Fibroblast of mammary gland (primary cell): Measurements from ENCODE around the gene TPSB2.
"Not testable (repeated sequence)": the region's sequence is repeated elsewhere in the genome, so short reads cannot be mapped to it uniquely, and the experiment has no call there.

Experiments
- DNase-seq: peaks from one replicate; pipeline ENCODE4 v3.0.0-alpha.2; 2010; ENCODE audit warnings: low read depth
- H3K4me3 ChIP-seq: 2 replicates; pipeline ENCODE4 v1.5.1; 2011; ENCODE audit warnings: low read depth, mild to moderate bottlenecking, low read length, moderate library complexity; ENCODE audit not compliant: control insufficient read depth
- TF ChIP-seq, protein P1 (sequence below): conservative IDR thresholded peaks from 2 replicates; pipeline ENCODE4 v1.5.1; 2011; ENCODE audit warnings: low read depth, low read length, inconsistent platforms; ENCODE audit not compliant: control insufficient read depth, insufficient read depth

Gene TPSB2

GRCh38 chr16:1275791-1276579 is 46.0 kb upstream of the TPSB2 start:
- H3K4me3 ChIP-seq, result no peak overlapping the region
- TF ChIP-seq, protein P1, sequence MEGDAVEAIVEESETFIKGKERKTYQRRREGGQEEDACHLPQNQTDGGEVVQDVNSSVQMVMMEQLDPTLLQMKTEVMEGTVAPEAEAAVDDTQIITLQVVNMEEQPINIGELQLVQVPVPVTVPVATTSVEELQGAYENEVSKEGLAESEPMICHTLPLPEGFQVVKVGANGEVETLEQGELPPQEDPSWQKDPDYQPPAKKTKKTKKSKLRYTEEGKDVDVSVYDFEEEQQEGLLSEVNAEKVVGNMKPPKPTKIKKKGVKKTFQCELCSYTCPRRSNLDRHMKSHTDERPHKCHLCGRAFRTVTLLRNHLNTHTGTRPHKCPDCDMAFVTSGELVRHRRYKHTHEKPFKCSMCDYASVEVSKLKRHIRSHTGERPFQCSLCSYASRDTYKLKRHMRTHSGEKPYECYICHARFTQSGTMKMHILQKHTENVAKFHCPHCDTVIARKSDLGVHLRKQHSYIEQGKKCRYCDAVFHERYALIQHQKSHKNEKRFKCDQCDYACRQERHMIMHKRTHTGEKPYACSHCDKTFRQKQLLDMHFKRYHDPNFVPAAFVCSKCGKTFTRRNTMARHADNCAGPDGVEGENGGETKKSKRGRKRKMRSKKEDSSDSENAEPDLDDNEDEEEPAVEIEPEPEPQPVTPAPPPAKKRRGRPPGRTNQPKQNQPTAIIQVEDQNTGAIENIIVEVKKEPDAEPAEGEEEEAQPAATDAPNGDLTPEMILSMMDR, result no peak
- no peak for DNase-seq

- TF ChIP-seq, protein P1, result no peak
- H3K4me3 ChIP-seq, result no peak overlapping the region
- DNase-seq, result no peak
These were observed 44.8 kb upstream of the TPSB2 start for GRCh38 chr16:1274767-1275166.

DNA sequence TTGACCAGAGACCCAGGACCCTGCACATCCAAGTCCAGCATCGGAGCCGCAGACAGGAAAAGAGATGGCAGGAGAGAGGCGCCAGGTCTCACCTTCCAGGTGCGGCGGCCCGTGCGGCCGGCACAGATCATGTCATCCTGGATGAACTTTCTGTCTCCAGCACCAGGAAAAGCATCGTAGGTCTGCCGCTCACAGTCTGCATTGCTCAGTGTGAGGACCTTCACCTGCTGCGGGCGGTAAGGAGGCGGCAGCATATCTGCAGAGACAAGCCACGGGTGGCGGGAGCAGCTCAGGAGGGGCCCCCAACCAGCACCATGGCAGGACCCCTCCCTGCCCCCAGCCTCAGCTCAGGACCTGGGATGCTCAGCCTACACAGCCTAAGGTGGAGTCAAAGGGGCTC is 43.8 kb upstream of the TPSB2 start:
- TF ChIP-seq, protein P1, result no peak
- DNase-seq, result no peak
- no peak overlapping the region for H3K4me3 ChIP-seq

DNA sequence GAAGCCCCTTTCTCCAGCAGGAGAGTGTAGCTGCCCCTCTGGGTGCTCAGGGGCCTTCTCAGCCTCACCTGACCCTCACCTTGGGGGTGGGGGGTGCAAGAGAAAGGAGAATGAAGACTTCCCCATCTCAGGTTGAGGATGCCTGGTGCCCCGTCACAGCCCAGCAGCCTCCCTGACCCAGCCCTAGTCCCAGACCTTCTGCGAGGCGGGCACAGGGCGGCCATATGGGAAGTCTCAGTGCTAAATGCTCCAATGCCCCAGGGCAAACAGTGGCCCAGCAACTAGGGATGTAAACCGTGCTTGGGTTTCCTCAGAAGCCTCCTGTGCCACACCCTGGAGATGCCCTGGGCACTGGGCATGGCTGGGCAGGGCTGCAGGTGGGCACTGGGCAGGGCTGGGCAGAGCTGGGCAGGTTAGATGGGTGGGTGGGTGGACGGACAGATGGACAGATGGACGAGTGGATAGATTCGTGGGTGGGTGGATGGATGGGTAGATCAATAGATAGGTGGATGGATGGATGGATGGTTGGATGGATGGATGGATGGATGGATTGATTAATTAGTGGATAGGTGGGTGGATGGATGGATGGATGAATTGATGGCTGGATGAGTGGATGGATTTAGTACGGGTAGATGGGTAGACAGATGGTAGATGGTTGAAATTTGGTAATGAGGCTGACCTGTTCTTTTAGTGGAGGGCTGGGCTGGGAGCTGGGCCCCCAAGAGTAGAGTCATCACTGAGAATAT is 42.6 kb upstream of the TPSB2 start:
- TF ChIP-seq, protein P1, result no peak
- no peak overlapping the region for H3K4me3 ChIP-seq
- no peak for DNase-seq

DNA sequence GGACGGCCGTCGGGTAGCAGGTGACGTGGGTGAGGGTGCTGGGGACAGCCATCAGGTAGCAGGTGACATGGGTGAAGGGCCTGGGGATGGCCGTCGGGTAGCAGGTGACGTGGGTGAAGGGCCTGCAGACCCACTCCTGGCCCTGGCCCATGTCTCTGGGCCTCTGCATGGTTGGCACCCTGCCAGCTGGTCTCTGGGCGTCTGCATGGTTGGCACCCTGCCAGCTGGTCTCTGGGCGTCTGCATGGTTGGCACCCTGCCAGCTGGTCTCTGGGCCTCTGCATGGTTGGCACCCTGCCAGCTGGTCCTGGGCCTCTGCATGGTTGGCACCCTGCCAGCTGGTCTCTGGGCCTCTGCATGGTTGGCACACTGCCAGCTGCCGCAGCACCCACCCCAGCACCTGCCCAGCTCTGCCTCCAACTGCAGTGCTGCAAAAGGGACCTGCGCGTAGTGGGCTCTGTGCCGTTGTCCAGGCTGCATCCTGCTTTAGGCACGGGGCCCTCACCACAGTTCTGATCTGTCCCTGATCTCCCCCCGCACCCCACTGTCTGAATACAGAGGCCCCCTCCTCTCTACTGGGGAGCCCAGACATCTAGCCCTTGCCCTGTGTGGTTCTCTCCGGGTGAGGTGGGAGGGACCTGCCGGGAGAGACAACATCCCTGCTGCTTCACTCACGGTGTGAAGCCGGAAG is 41.9 kb upstream of the TPSB2 start:
- DNase-seq, H3K4me3 ChIP-seq: not testable (repeated sequence)

GRCh38 chr16:1271380-1271723 is 41.4 kb upstream of the TPSB2 start:
- no peak overlapping the region for H3K4me3 ChIP-seq
- no peak for DNase-seq
- TF ChIP-seq, protein P1, result no peak

- DNase-seq, H3K4me3 ChIP-seq: not testable (repeated sequence)
These were observed 39.4 kb upstream of the TPSB2 start for GRCh38 chr16:1269418-1269817.

DNA sequence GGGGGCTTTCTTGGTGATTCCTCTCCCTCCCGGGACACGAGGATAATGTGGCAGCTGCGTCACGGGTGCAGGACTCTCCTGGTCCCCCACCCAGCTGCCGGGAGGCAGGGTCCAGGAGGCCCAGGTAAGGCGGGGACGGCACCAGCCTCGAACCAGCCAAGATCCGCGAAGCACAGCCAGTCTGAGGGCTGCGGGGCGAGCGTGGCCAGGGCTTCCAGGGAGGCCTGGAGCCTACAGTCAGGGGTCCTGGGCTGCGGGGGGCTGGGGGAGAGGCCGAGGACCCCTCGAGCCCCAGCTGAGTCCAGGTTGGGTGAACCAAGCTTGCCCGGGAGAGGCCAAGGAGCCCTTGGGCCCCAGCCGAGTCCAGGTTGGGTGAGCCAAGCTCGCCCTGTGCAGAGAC is 35.8 kb upstream of the TPSB2 start:
- no peak overlapping the region for H3K4me3 ChIP-seq
- no peak for DNase-seq
- TF ChIP-seq, protein P1, result no peak
